Breast epithelium (tissue), 4 donors: Measurements from ENCODE around the gene MTCL1. TPM values are rescaled to one million over a fixed set of nuclear protein-coding genes. Genes with fewer than 3 reads are reported as not detected.
A peak's percentile ranks its signal among the peaks of the same experiment; 100 is the strongest.

Experiments used
- DNase-seq, 2 donors: peaks; one replicate each; pipeline ENCODE4 v3.0.0-alpha.2; 2019; ENCODE audit warnings: low spot score in 2 of 2
- H3K27ac ChIP-seq, 2 donors: fragments of 200-600 bp; sonication (generic) in 1 of 2; one replicate each; pipeline ENCODE4 v1.5.1; 2016 to 2019; ENCODE audit warnings: mild to moderate bottlenecking in 1 of 2
- H3K27me3 ChIP-seq, 2 donors: fragments of 200-600 bp; sonication (generic) in 1 of 2; one replicate each; pipeline versions ENCODE4 v1.5.1 to v1.6.0; 2017 to 2019; ENCODE audit warnings: control low read depth in 1 of 2, mild to moderate bottlenecking in 1 of 2
- H3K36me3 ChIP-seq: fragments of 200-600 bp; one replicate; pipeline ENCODE4 v1.5.1; 2019
- H3K4me1 ChIP-seq, 2 donors: fragments of 200-600 bp; sonication (generic); one replicate each; pipeline ENCODE4 v1.5.1; 2016 to 2019; ENCODE audit warnings: control low read depth in 1 of 2
- H3K4me3 ChIP-seq, 3 donors: fragments of 200-600 bp; sonication (generic); 1 replicate in 2 of 3; 2 replicates in 1 of 3; pipeline ENCODE4 v1.5.1; 2016 to 2019; ENCODE audit warnings: mild to moderate bottlenecking in 3 of 3, moderate library complexity in 2 of 3
- H3K9me3 ChIP-seq, 2 donors: fragments of 200-600 bp; sonication (generic) in 1 of 2; one replicate each; pipeline ENCODE4 v1.5.1; 2016 to 2019; ENCODE audit warnings: control low read depth in 1 of 2
- CTCF ChIP-seq, 3 donors: fragments of 450-650 bp; IDR thresholded peaks; one replicate each; pipeline ENCODE4 v1.5.1; 2016 to 2017; ENCODE audit warnings: antibody characterized with exemption in 3 of 3, mild to moderate bottlenecking in 3 of 3, moderate library complexity in 3 of 3
- POLR2A ChIP-seq: fragments of 450-650 bp; IDR thresholded peaks from one replicate; pipeline ENCODE4 v1.6.1; 2016; ENCODE audit warnings: antibody characterized with exemption, mild to moderate bottlenecking, moderate library complexity
- POLR2AphosphoS5 ChIP-seq, 3 donors: sonication (generic); formaldehyde crosslinking; IDR thresholded peaks; one replicate each; pipeline ENCODE4 v1.6.1; 2017; ENCODE audit warnings: antibody characterized with exemption in 3 of 3
- intact Hi-C: fragments of 100-400 bp; cut with DNase I; formaldehyde crosslinking; loops from one replicate; pipeline ENCODE4 v1.15.1; 2023; ENCODE audit warnings: low total_unique reads
- total RNA-seq, 3 donors: library from RNA; depleted of rRNA; stranded (reverse); fragments of >200 nt; gene quantifications; one replicate each; pipeline ENCODE4 v1.1.0, GENCODE V29; 2016

MTCL1 gene
- total RNA-seq, 3 donors from 2014 or later = 4.9 to 9.1 (median 7.2) TPM

- Histone ChIP-seq H3K36me3 (no peaks in the 10 kb centered on the region), H3K4me1 (peaks cover 6 to 10% of the 10 kb centered on the region in 2 donors), H3K27me3 (no peaks in the 10 kb centered on the region), H3K9me3 (no peaks in the 10 kb centered on the region), H3K4me3 (no peak overlapping the region), H3K27ac (no peak overlapping the region)
- intact Hi-C loops = no loop called here
- TF ChIP-seq POLR2A (no peak), CTCF (IDR thresholded peaks at IDR 0.05) (no peak), POLR2AphosphoS5 (IDR thresholded peaks at IDR 0.05) (no peak)
- no peak for DNase-seq
These were observed 2.7 kb upstream of the MTCL1 start for GRCh38 chr18:8702668-8703067.

GRCh38 chr18:8703092-8703709 is 2.2 kb upstream of the MTCL1 start:
- Histone ChIP-seq H3K36me3 (no peaks in the 10 kb centered on the region), H3K4me3 (no peak overlapping the region), H3K27me3 (no peaks in the 10 kb centered on the region), H3K9me3 (no peaks in the 10 kb centered on the region), H3K27ac (peak overlapping the region; percentile 29 to 88), H3K4me1 (peaks cover 6 to 10% of the 10 kb centered on the region in 2 donors)
- intact Hi-C loops = no loop called here
- TF ChIP-seq POLR2AphosphoS5 (IDR thresholded peaks at IDR 0.05) = no peak
- no peak for TF ChIP-seq CTCF (IDR thresholded peaks at IDR 0.05)
- TF ChIP-seq POLR2A = no peak
- DNase-seq = no peak

- Histone ChIP-seq H3K4me3 (peak overlapping the region in 2 of 3 donors; percentile 72 to 92), H3K9me3 (no peaks in the 10 kb centered on the region), H3K4me1 (peaks cover 6 to 10% of the 10 kb centered on the region in 2 donors), H3K36me3 (no peaks in the 10 kb centered on the region), H3K27ac (peak overlapping the region; percentile 88 to 92), H3K27me3 (no peaks in the 10 kb centered on the region)
- no peak for TF ChIP-seq POLR2AphosphoS5 (IDR thresholded peaks at IDR 0.05)
- TF ChIP-seq CTCF (IDR thresholded peaks at IDR 0.05) = no peak
- no peak for TF ChIP-seq POLR2A
- intact Hi-C loops = no loop called here
- DNase-seq = no peak
These were observed 1.5 kb upstream of the MTCL1 start for GRCh38 chr18:8703781-8704301.

- DNase-seq = peak; percentile 76 to 85
- Histone ChIP-seq H3K4me1 (peaks cover 6 to 10% of the 10 kb centered on the region in 2 donors), H3K9me3 (no peaks in the 10 kb centered on the region), H3K27me3 (no peaks in the 10 kb centered on the region), H3K27ac (peak overlapping the region; percentile 88 to 92), H3K4me3 (peak overlapping the region; percentile 63 to 92 (median 72)), H3K36me3 (no peaks in the 10 kb centered on the region)
- intact Hi-C loops = no loop called here
- TF ChIP-seq POLR2AphosphoS5 (IDR thresholded peaks at IDR 0.05) (peak; percentile 45 to 66 (median 61)), POLR2A (peak; percentile 20), CTCF (IDR thresholded peaks at IDR 0.05) (peak in 1 of 3 donors; percentile 18)
These were observed 757 bp upstream of the MTCL1 start for GRCh38 chr18:8704361-8705237.
